Activated T-helper 1 cell treated with Interleukin-2 at 50 U/mL for 16 hours (primary cell): Measurements from ENCODE around the gene TAGAP.
A peak's percentile ranks its signal among the peaks of the same experiment; 100 is the strongest.

Source experiments
- DNase-seq: peaks from one replicate; pipeline ENCODE4 v3.0.0-alpha.2; 2020; ENCODE audit warnings: low read depth

The TAGAP gene

DNA sequence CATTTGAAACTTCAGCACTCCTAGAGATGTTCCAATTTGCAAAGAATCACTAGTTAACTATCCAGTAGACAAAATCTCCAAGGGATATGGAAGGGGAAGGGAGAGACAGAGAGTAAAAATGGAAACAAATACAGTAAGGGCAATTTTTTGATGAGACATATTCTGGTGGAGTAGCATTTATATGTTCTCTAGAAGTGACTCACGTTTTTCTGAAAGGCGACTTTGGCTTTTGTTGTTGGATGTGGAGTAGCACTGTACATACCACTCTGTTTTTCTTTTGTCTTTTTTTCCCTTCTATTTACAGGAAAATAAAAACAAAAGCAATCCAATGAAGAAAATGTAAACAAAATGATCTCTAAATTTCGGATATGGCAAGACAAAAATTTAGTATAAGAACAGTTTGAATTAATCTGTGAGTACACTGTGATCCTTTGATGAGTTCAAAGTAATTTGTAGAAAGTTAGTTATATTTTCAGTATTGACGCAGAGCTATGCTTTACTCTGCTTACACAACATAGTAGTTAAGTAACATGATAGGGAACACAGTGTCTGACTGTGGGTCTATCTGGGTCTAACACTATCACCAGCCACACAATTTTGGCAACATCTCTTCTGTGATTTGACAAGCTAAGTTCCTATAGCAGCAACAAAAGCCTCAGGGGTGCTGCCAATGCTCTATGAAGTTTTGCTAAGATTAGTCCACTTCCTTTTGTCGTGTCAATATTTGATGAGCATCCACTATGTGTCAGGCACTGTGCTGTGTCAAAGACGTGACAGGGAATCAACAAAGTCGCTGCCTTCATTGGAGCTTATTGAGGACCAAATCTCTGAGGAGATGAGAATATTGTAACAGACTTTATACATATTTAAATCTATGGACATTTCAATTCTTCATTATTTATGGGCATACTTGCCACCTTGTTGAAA lies 27.3 kb upstream of the TAGAP start:
- no peak for DNase-seq

DNA sequence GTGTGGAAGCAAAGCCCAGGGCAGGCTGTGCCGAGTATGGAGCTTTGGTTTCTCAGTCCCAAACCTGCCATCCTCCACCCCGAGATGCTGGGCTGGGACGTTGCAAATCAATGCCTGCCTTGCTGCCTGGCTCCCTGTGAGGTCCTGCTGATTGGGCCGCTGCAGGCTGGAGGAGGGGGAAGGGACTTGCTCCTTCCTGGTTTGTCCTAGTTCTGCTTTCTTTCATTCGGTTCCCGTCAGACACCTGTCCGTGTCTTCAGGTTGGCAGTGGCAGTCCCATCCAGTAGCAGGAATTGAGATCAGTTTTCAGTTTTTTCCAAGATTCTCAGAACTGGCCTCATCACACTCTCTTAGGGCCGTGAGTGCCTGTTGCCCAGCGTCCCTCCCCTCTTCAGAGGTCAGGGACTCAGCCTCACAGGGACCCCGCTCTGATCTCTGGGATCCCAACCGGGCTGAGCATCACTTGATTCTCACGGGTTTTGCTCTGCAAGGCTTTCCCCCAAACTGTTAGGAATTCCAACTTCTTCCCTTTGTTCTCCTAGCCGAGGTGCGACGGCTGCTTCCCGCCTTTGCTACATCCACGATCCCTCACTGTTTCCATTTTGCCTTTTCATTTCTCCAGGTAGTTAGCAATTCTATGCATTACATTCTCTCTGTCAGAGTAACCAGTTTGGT lies 24.2 kb upstream of the TAGAP start:
- DNase-seq, result no peak

DNA sequence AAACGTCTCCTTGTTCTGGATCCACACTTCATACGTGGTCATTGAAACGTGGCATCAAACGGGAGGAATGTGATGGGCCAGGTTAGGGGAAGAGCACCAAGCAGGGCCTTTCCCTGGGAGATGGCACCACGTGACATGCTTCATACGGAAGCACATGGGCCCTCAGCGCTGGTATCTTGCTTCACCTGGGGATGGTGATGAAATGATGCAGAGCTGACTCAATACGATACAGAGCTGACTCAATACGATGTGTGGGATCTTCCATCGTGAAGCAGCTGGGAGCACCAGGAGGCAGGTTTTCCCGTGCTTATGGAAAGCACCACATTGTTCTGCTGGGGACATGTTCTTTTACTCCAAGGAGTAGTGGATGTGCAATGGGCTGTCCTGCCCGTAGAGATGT lies 22.5 kb upstream of the TAGAP start:
- no peak for DNase-seq

DNA sequence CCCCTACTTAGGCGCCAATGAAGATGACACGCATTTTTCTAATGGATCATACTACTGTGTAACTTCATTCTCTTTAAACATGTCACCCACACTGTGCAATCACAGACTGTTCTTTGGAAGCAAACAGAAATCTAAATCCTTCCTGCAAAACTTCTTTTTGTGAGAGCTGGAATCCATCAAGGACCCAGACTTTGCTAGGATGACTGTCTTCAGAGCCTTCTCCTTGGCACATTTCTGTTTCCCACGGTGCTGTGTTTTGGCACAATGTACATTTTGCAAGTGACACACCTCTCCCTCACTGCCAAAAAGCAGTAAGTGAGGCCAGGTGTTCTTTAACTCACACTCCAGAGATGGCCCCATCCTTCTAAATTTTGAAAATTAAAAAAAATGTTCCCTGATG lies 21.7 kb upstream of the TAGAP start:
- no peak for DNase-seq

DNA sequence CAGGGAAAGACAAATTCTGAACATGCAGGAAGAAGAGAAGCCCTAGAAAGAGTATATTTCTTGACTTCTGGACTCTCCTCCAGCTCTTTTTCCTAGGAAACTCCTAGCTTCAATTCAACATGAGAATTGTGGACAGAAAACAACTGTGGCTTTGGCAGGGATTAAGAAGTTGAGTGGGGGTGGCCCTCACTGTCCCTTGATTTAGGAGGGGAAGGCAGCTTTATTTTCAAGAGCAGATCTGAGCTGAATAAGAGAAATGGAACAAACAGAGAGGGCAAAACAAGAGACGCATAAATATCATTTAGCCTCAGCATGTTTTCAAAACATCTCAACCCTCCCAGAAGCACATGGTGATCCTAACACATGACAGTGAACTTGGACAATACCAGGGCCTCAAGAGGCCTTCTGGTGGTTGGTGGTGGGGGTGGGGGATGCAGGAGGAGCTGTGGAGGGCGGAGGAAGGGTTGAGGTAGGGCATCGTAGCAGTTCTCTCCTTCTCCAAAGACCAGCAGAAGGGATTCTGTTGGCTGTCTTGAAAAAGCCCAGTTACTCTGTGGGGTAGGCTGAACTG lies 21.1 kb upstream of the TAGAP start:
- DNase-seq, result no peak

DNA sequence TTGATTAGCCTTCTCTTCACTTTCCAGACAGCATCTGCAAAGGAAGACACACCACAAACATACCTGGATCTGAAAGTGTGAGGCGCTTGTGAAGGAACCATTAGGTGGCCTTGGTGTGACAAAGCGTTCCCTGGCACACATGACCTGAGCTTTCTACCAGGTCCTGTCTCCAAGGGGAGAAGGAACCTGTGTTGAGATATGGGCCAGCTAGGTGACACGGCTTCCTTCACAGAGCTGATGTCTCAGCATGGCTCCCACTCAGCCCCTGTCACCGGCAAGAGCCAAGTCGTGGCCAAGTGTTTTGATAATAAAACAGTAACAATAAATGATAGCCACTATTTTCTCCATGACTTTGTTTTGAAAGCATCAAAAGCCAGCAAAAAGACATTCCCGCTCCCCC lies 20.3 kb upstream of the TAGAP start:
- DNase-seq, result no peak

DNA sequence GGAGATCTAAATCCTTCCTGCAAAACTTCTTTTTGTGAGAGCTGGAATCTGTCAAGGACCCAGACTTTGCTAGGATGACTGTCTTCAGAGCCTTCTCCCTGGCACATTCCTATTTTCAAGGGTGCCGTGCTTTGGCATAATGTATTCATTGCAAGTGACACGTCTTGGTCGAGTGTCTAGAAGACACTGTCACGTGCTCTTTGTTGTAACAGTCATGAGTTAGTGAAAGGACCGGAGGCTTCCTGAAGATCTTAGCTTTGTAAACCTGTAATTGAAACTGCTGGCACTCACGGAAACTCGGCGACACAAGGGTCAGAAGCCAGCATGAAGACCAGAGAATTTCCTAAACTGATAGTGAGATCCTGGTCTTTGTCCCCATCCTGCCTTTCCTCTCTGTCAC lies 19.7 kb upstream of the TAGAP start:
- no peak for DNase-seq

DNA sequence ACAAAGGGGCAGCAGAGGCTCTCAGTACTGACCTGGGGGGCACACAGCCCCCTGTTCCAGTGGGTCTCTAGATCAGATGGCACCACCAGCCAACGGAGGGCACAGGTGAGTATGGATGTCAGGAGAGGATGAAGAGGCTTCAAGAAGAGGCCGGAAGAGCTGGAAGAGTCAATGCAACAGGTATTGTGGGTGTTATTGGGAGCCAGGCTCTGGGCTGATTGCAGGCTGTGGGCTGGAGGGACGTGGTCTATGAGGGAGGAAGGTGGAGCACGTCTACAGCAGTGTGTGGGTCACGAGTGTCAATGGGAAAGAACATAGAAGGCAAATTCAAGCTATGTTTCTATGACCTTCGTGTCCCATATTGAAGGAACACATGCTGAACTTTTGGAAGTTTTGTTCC lies 18.8 kb upstream of the TAGAP start:
- no peak for DNase-seq

DNA sequence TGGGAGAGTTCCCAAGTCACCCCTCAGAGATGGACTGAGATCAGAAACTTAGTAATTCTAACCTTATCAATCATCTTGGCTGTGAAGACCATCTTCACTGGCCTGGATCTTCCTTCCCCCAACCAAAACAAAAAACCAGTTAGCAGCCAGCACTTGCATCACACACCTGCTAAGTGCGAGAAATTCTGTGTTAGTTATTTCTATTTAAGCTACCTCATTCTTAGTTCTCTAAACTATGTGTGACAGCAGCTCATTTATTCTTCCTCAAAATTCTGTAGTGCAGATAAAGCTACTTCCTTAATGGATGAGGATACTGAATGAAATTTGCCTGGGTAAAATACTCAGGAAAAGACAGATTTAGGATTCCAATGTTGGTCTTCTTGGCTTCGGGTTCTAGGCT lies 18.2 kb upstream of the TAGAP start:
- DNase-seq, result no peak

DNA sequence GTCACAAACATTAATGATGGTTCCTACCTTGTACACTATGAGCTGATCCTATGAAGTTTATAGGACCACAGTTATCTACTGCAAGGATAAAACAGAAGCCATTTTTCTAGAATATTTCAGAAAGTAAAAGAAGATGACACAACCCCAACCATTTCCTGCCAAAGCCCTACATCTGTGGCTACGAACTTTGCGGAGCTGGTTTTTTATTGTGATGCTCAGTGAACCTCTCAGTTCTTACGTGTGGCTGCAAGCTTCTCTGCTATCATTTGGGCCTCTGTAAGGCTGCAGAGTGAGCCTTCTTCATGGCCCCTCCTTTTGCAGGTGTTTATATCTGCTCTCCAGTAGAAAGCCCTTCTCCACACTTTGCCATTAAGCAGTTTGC lies 17.8 kb upstream of the TAGAP start:
- DNase-seq, result peak; percentile 39

DNA sequence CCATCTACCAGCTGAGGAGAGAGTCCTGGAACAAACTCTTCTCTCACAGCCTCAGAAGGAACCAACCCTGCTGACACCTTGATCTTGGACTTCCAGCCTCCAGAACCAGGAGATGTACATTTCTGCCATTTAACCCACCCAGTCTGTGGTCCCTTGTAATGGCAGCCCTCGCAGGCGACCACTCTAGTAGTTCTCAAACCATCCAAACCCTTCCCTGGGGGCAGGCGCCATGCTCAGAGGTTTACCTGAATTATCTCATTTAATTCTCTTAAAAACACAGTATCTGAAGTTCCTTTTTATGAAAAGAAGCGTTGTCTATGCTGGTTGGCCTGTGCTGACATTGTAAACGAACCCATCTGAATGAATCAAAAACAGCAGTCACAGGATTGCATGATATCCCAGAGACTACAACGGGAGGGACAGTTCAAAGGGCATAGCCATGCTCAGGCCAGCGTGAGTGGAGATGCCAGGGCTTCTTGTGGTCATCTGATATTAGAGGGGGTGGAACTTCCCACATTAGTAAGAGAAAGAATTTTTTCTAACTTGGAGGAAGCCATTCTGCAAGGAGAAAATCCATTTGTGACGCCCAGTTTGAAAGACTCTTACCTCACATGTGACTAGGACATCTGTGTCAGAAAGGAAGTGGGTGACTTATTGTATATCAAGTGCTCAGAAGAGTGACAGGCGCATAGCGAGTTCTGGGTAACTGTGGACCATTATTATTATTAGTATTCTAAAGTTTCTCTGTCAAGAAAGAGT lies 17.2 kb upstream of the TAGAP start:
- no peak for DNase-seq

DNA sequence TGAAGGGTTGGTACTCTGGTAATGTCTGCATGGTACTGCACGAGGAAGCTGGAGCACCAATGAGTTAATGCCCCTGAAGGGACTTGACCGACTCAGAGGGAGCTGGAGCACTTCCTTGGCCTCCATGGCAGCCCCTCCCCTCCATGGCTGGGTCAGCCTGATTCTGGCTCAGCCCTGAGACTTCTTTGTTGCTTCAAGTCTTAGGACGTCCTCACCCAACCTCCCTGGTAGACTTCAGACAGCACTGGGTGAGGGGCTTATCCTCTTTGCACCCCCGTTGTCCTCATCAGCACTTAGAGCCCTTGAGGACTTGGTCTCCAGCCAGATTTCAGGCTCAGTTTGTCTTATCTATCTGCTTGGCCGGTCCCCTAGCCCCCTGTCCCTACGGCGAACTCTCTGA lies 16.4 kb upstream of the TAGAP start:
- DNase-seq, result no peak

DNA sequence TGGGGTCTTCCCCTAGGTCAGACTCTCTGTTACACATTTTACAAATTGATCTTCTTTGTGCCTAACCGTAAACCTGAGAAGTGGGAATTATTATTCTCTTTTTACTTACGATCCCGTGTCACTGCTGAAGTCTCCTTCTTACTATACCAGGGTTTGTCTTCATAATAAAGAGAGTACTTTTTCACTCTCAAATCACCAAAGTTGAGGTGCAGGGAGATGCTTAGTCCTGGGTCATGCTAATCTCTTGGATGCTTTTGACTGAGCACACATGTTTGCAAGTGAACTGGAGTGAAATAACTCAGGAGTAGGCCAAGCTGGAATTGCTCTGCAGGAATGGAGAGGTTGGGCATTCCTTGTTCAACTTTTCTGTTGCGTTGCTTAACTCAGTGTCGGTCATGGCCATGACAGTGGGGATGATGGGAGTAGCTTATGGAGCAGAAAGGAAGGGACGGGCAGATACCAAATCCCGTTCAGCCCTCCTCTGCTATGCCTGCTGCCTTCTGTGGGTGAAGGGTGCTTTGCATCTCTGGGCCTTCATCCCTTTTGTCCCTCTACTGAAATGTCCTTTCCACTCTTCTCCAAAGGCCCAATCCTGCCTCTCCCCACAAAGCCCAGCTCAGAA lies 15.2 kb upstream of the TAGAP start:
- DNase-seq, result no peak

DNA sequence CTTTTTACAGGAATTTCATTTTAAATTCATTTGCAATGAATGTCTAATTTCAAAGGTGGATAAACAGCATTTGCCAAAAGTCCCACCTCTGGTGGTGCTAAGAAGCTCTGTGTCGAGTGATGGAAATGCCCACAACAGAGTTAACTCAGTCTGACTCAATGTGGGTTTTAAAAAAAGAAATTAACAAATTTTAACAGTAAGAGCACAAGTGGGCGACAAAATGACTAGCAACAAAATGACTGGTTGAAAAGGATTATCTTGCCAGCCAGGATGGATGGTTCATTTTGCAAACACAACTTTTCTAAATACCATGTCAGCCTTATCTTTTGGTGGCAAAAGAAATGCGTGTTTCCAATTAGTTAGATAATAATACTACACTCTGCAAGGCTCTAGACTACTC lies 14.3 kb upstream of the TAGAP start:
- DNase-seq, result no peak

DNA sequence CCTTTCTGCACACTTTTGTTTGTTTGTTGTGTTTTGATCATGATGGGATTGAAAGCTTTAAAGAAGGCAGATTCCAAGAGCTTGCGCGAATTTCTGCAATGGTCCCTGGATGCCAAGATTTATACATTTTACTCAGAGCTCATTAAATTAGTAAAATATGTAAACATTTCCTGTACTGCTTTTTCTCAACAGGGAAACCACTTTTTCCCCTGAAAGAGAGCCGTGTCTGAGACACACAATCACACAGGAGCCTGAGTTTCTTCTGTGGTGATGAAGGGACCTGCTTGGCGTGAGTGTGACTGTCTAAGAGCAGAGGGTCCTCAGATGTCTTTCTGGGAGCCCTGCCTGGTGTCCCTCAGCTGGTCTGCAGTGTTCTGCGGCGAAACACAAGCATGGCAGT lies 12.1 kb upstream of the TAGAP start:
- DNase-seq, result no peak

DNA sequence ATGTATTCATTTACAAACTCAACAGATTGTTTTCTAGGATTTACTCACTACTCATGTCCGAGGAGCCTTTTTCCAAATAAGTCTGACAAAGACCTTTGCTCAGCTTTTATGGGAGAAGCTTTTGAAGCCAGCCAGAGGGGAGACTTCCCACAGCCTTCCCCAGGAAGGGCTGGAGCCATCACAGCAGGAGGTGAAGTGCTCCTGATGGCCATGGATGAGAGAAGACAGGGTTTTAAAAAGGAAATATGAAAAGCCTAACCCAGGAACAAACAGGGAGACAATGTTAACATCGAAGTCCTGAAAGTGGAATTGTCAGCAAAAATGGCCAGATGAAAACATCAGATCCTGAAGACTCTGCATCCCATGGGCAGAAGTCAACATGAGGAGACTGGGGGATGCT lies 11.6 kb upstream of the TAGAP start:
- no peak for DNase-seq

DNA sequence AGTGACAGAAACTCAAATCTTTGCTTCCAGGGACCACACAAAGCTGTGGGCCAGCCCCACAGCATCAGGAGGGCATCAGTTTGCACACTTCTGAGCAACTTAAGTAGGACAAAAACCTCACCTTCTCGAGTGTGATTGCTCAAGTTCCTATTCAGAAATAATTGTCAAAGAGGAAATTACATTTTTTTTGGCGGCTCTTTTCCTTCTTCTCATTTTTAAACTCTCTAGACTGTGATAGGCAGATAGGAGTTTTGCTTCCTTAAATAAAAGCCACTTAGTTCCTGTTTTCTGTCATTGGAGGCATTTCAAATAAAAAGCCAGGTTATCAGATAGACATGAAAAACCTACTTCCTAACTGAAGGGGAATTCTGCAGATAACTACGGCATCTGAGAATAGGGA lies 11.2 kb upstream of the TAGAP start:
- DNase-seq, result no peak

DNA sequence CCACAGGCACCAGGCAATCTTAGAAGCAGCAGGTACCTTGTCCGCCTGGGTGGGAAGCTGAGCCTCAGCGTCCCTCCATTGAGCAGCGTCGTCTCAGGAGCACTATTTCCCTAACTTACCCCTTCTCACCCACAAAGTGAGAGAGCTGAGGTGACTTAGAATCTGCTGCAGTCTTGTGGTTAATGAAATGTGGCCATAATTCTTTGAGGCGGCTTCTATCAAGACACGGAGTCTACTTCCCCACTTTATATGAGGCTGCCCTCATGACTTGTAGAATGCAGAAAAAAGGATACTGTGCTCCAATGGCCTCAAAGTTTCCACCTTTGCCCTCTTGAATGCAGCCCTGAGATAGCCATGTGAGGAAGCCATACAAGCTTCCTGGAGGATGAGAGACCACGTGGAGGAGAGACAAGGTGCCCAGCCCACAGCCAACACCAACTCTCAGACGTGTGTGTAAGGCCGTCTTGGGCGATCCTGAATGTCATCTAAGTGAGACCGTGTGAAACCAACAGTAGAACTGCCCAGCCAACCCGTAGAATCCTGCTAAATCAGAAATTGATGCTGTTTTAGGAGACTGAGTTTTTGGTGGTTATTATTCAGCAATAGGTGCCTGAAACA lies 9.1 kb upstream of the TAGAP start:
- DNase-seq, result no peak

DNA sequence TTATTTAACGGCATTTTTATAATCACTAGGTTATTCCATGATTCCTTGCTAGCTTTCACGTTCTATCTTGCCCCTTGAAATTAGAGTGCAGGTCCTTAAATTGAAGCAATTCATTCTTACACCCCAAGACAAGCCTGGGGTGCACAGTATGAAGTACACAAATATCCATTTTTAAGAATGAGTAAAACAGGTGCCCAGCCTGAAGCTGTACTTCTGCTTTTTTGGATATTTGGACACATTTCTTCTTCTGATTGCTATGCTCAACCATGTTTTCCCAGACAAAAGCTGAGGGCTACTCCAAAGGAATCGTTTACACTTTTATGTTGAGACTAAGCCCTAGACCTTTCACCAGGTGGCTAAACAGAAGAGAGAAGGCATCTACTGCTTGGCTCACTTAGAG lies 7.9 kb upstream of the TAGAP start:
- DNase-seq, result no peak

DNA sequence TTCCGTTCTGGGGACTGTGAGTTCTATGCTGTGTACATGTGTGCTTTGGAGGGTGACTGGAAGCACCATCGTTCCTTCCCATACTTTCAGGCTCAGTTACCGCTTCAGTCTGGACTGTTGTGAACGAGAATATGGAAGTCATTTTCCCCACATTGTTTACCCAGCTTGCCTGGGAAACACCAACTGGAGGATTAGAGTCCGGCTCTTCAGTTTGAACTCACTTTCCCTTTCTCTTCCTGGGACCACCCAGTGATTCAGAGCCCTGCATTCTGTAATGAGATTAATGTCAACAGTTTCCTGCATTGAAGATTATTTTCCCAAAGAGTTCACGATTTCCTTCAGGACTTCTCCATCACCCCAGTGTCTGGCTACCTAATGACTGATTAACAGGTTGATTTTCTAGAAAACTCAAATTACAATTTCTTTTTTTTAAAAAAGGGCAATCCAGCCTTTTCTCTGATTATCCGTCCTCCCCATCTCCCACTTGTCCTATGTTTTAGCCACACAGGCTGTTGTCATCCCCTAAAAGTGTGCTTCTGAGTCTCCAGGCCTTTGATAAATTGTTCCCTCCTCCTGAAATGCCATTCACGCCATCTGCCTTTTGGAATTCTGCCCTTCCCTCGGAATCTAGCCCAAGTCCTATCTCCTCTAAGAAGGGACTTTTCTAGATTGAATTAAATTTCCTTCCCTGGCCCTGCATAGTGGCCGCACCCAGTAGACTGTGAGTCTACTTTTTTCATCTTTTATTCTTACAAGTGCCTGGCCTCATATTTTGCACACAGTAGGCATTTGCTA lies 3.3 kb upstream of the TAGAP start:
- DNase-seq, result no peak

DNA sequence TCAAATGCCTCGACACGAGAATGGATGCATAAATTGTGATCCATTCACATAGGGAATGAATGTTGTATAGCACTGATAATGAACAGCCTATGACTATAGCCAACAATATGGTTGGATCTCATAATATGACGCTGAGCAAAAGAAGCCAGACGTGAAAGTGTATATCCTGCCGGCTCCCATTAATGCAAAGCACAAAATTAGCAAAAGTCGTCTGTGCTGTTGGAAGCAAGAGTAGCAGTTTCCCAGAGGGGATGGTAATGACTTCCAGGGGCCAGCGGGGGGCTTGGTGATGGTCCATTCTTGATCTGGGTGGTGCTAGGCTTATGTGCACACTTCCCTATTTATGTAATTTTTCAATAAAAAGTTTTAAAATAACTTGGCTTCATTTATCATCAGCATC lies 1.0 kb upstream of the TAGAP start:
- no peak for DNase-seq
